ENCODE results near the gene CYP26B1. TPM values are rescaled to one million over a fixed set of nuclear protein-coding genes. Genes with fewer than 3 reads are reported as not detected.

CYP26B1 gene
- total RNA-seq, 1 experiment from 2014 or later, result 0.20 TPM

GRCh38 chr2:72144632-72145288 is 2.9 kb downstream of the CYP26B1 start:
- no peak overlapping the region for H2BK120ac ChIP-seq (ENCODE audit: low read depth, low read length, poor library complexity, severe bottlenecking)
- H3K36me3 Mint-ChIP-seq (ENCODE audit: insufficient read depth in 1 of 3, low read depth in 3 of 3), result no peaks in the 10 kb centered on the region
- no peak overlapping the region for H2BK5ac ChIP-seq (ENCODE audit: insufficient read length, low read length)
- no peaks in the 10 kb centered on the region for H3K79me2 ChIP-seq (ENCODE audit: insufficient read depth, low read length)
- peak overlapping the region; percentile 87 for H3K4me2 ChIP-seq (ENCODE audit: insufficient read depth, insufficient read length, low read length)
- H3K56ac ChIP-seq (ENCODE audit: insufficient read length, low read depth, low read length), result no peak overlapping the region
- no peaks in the 10 kb centered on the region for H3K79me1 ChIP-seq (ENCODE audit: insufficient read depth, low read depth, low read length, poor library complexity, severe bottlenecking)
- H4K5ac ChIP-seq (ENCODE audit: insufficient read length, low read depth, low read length), result no peak overlapping the region
- H3K27ac ChIP-seq (ENCODE audit: insufficient read length, low read depth, low read length), result no peak overlapping the region
- H3K9me3 Mint-ChIP-seq, result peaks cover 0 to 8% of the 10 kb centered on the region in 2 experiments; a peak in 3 of 5 replicates
- H3K27me3 ChIP-seq (ENCODE audit: insufficient read depth, low read length), result peaks cover 73% of the 10 kb centered on the region
- WGBS (ENCODE audit: extremely low coverage, insufficient read length, low lambda C conversion rate), result no CpG with 5 or more reads among the region's 63 CpGs
- H3K18ac ChIP-seq (ENCODE audit: insufficient read length, low read depth, low read length), result no peak overlapping the region
- no peak overlapping the region for H2BK15ac ChIP-seq (ENCODE audit: low read depth, low read length)
- H2AK5ac ChIP-seq (ENCODE audit: insufficient read length, low read length), result no peak overlapping the region
- H3K23ac ChIP-seq (ENCODE audit: insufficient read length, low read depth, low read length), result no peak overlapping the region
- no peak overlapping the region for H2AFZ ChIP-seq (ENCODE audit: low read length)
- H3T11ph ChIP-seq (ENCODE audit: low read length), result no peak overlapping the region
- H4K20me1 ChIP-seq (ENCODE audit: control insufficient read depth, insufficient read depth, insufficient read length), result no peaks in the 10 kb centered on the region
- no peak overlapping the region for H3K14ac ChIP-seq (ENCODE audit: insufficient read depth, low read length)
- H2BK12ac ChIP-seq (ENCODE audit: insufficient read length, low read depth, low read length), result no peak overlapping the region
- H3K4me1 Mint-ChIP-seq, result peaks cover 32 to 54% of the 10 kb centered on the region in 2 experiments
- H3K4me3 Mint-ChIP-seq, result peak overlapping the region; percentile 62 to 79
- H3K27ac Mint-ChIP-seq, result no peak overlapping the region
- H3K27me3 Mint-ChIP-seq (ENCODE audit: low read depth), result peaks cover 96% of the 10 kb centered on the region
- TF ChIP-seq CTCF (conservative IDR thresholded peaks at IDR 0.05), result no peak
- H3K4ac ChIP-seq (ENCODE audit: low read depth, low read length), result no peak overlapping the region
- H3K23me2 ChIP-seq (ENCODE audit: insufficient read length, low read depth, low read length, poor library complexity, severe bottlenecking), result peaks cover 34% of the 10 kb centered on the region
- H3K9me3 ChIP-seq (ENCODE audit: control insufficient read depth, low read depth, low read length), result no peaks in the 10 kb centered on the region
- no peak overlapping the region for H4K91ac ChIP-seq (ENCODE audit: insufficient read length, low read depth, low read length)
- no peak overlapping the region for H4K8ac ChIP-seq (replicated peaks; ENCODE audit: insufficient read length, low read depth, low read length)
- H2BK20ac ChIP-seq (ENCODE audit: low read depth, low read length, poor library complexity, severe bottlenecking), result no peak overlapping the region
- DNase-seq, result peak; percentile 89
- H3K9ac ChIP-seq (ENCODE audit: extremely low read depth, insufficient read length, low read length), result no peak overlapping the region
- H3K4me1 ChIP-seq (ENCODE audit: insufficient read depth, low read length), result no peaks in the 10 kb centered on the region; the same call in 1 of the 2 replicates
